ENCODE measurements around the gene MRFAP1L1.

- TF ChIP-seq RAD21 (conservative IDR thresholded peaks at IDR 0.05) (no peak), SMC3 (conservative IDR thresholded peaks at IDR 0.05; ENCODE audit: poor library complexity) (no peak), POLR2AphosphoS5 (IDR thresholded peaks at IDR 0.05) (no peak), EZH2 (IDR thresholded peaks at IDR 0.05; ENCODE audit: borderline replicate concordance, insufficient read depth, low read length, poor library complexity, severe bottlenecking) (no peak), CTCF (IDR thresholded peaks at IDR 0.05; ENCODE audit: poor library complexity, severe bottlenecking) (no peak), EP300 (conservative IDR thresholded peaks at IDR 0.05; ENCODE audit: poor library complexity, severe bottlenecking) (no peak)
Observed at GRCh38 chr4:6728320-6729029, 18.8 kb upstream of the MRFAP1L1 start.
